LNCaP clone FGC (cell line): ENCODE data around the gene PIGL.
"Not testable (repeated sequence)": the region's sequence is repeated elsewhere in the genome, so short reads cannot be mapped to it uniquely, and the experiment has no call there.

ENCODE experiments used
- DNase-seq: peaks from one replicate; pipeline ENCODE4 v3.0.0-alpha.2; 2011; ENCODE audit warnings: low read depth
- H3K4me3 ChIP-seq: 2 replicates; pipeline ENCODE4 v1.5.1; 2011; ENCODE audit warnings: mild to moderate bottlenecking, low read depth, low read length, control low read depth
- TF ChIP-seq, protein P1 (sequence below): IDR thresholded peaks from 2 replicates; pipeline ENCODE4 v1.5.1; 2012; ENCODE audit warnings: mild to moderate bottlenecking; ENCODE audit not compliant: control insufficient read depth, insufficient read depth; ENCODE audit errors: extremely low read depth

PIGL gene

DNA sequence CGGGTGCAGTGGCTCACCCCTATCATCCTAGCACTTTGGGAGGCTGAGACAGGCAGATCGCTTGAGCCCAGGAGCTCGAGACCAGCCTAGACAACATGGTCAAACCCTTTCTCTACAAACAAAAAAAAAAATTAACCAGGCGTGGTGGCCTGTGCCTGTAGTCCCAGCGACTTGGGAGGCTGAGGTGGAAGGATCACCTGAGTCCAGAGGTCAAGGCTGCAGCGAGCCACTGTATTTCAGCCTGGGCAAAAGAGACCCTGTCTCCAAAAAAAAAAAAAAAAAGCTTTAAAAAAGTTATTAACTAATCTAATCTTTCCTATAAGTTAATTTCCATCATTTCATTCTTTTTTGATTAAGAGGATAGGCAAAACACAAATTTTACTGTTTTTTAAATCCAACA is 4.2 kb upstream of the PIGL start:
- DNase-seq: no peak
- peak overlapping the region; percentile 89 for H3K4me3 ChIP-seq
- TF ChIP-seq, protein P1, sequence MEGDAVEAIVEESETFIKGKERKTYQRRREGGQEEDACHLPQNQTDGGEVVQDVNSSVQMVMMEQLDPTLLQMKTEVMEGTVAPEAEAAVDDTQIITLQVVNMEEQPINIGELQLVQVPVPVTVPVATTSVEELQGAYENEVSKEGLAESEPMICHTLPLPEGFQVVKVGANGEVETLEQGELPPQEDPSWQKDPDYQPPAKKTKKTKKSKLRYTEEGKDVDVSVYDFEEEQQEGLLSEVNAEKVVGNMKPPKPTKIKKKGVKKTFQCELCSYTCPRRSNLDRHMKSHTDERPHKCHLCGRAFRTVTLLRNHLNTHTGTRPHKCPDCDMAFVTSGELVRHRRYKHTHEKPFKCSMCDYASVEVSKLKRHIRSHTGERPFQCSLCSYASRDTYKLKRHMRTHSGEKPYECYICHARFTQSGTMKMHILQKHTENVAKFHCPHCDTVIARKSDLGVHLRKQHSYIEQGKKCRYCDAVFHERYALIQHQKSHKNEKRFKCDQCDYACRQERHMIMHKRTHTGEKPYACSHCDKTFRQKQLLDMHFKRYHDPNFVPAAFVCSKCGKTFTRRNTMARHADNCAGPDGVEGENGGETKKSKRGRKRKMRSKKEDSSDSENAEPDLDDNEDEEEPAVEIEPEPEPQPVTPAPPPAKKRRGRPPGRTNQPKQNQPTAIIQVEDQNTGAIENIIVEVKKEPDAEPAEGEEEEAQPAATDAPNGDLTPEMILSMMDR: no peak

DNA sequence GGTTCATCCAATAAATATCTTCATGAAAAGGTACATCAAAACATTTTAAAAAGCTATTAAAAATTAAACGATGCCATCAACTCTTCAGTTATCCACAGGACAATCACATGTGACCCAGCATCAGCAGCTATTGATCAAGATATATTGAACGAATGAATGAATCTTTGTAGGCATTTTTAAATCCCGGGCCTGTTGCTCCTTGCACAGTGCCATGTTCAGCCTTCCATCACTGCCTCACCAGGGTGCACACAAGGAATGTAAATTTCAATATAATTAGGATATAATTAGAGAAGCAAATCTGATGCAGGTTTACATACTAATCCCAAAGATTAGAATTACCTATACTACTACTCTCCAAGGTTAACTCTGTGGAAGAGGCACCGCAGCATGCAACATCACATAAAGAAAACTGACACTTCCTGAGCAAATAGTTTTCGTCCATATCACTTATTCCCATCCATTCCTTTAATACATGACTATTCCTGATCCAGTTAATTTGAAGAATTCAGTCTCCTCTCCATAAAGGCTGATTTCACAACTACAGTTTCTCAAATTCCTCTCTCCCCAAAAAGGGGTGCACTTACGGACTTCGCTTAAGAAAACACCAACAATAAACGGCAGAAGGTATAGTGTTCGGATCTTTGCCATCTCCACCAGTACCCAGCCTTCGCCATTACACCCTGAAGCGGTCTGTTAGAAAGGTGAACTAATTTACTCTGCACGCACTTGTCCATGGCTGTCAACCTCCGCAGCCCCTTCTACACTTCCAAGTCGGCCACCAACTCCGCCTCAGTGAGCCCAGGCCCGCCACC is 2.6 kb upstream of the PIGL start:
- no peak for DNase-seq
- peak overlapping the region; percentile 89 for H3K4me3 ChIP-seq
- TF ChIP-seq, protein P1: no peak

DNA sequence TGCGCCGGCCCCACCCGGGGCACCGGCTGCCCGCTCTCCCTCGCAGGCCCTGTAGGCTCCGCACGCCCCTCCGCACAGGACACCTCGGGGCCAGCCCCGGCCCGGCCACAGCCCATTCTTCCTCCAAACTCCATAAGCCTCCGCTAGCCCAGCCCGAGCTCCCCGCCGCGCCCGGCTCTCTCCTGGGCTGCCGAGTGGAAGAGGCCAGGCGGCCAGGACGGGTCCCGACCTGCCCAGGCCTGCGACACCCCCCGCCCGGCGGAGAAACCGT is 2.1 kb upstream of the PIGL start:
- H3K4me3 ChIP-seq: peak overlapping the region; percentile 89
- TF ChIP-seq, protein P1: no peak
- no peak for DNase-seq

DNA sequence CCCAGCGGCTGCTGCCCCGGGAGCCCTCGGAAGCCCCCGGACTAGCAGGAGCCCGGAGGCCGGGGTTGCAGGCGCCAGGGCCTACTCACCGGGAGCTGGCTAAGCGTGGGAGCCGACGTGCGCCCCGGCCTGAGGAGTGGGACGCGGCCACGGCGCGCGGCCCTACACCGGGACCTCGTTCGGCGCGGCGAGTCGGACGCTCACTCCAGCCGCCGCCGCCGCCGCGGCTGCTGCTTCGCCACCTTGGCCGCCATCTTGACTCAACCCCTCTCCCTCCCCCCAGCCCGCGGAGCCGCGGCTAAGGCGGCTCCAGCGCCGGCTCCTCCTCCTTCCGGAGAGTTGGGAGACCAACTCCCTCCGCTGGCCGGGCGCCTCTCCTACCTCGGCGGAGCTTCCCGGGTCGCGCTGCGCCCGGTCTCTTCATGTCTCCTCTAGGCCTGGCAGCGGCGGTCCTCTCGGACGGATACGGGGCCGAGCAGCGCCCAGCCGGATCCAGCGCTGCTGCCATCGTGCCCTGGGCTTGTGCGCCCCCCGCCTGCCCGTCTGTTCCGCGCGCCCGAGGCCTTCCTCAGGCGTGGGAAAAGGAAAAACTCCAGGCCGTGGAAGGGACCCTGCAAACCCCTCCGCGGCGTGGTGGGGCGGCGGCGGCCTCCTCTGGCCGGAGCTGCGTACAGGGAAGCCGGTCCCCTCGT is 1.6 kb upstream of the PIGL start, which contains the start of gene NCOR1:
Gene NCOR1, minus strand, starts transcription at position 262 of the 692 bp plus-strand sequence. CDS start 20,965 bp downstream, outside the sequence.
- H3K4me3 ChIP-seq: peak within 1 kb of the TSS; percentile 89
- peak; percentile 82 for DNase-seq

DNA sequence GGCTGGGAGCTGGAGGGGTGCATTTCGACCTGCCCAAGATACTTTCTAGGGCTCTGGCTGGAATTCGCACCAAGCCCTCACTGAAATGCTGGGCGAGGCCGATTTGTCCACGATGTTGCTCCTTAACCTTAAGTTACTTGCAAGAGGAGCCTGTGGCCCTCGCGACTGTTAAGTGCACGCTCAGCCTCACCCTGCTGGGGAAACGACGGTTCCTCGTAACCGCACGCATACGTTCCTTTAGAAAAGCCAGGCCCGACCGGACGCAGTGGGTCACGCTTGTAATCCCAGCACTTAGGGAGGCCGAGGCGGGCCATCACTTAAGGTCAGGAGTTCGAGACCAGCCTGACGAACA is 1.1 kb upstream of the PIGL start:
- TF ChIP-seq, protein P1: no peak
- no peak for DNase-seq
- peak overlapping the region; percentile 89 for H3K4me3 ChIP-seq

More for the DNA sequence above, 1.6 kb upstream of the PIGL start, which contains the start of gene NCOR1:
- TF ChIP-seq, protein P1: peak; percentile 35

DNA sequence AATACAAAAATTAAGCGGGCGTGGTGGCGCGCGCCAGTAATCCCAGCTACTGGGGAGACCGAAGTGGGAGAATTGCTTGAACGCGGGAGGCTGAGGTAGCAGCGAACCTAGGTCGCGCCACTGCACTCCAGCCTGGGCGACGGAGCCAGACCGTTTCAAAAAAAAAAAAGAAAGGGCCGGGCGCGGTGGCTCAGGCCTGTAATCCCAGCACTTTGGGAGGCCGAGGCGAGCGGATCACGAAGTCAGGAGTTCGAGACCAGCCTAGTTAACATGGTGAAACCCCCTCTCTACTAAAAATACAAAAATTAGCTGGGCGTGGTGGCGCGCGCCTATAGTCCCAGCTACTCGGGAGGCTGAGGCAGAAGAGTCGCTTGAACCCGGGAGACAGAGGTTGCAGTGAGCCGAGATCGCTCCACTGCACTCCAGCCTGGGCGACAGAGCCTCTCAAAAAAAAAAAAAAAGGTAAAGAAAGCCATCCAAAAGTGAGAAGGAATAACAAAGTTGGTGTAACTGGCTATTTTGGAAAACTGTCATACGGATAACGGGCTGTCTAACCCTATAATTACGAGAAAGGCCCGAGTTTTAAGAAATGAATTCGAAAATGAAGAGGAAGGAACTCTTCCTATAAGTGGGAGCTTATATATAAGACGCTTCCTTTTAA is 539 bp upstream of the PIGL start:
- H3K4me3 ChIP-seq: peak overlapping the region; percentile 95
- not testable (repeated sequence) for DNase-seq

DNA sequence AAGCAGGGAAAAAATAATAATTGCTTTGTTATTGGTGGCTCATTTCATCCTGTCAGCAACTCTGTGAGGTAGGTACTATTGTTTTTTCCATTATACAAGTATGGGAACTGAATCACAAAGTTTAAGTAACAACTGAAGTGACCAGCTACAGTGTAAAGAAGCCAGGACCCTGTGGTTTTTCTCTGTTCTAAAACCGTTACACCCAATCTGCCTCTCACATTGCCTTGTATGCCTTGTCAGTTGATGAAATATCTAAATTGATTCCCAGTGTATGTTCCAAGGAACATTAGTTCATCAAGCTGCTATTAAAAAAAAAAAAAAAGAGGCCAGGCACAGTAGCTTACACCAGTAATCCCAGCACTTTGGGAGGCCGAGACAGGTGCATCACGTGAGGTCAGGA is 5.4 kb downstream of the PIGL start:
- DNase-seq: no peak
- TF ChIP-seq, protein P1: no peak
- no peak overlapping the region for H3K4me3 ChIP-seq

DNA sequence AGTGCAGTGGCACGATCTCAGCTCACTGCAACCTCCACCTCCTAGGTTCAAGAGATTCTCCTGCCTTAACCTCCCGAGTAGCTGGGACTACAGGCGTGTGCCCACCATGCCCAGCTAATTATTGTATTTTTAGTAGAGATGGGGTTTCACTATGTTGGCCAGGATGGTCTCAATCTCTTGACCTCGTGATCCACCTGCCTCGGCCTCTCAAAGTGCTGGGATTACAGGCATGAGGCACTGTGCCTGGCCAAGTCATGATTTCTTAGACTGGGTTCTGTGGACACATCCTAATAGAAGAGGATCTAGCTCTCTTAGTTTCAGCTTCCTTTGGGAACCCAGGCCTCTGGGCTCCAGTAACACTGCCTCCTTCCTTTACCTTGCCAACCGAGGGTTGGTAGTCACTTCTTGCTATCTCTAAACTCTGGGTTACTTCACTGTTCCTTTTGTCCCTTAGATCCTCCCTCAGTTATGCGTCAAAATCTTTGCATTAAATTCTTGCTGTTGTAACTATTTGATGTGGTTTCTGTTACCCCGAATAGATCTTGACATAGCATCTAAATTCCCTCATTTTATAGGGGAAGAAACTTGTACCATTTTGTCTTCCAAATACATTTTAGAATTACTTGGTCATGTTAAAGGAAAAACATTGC is 13.0 kb downstream of the PIGL start:
- DNase-seq, H3K4me3 ChIP-seq: not testable (repeated sequence)
